ENCODE results near the gene PPP2R2C. TPM values are rescaled to one million over a fixed set of nuclear protein-coding genes. Genes with fewer than 3 reads are reported as not detected.

The PPP2R2C gene
- total and polyA plus RNA-seq, 2 of the 4 experiments (the other 2 are of a cell fraction): 0.03 TPM; not detected in 1

DNA sequence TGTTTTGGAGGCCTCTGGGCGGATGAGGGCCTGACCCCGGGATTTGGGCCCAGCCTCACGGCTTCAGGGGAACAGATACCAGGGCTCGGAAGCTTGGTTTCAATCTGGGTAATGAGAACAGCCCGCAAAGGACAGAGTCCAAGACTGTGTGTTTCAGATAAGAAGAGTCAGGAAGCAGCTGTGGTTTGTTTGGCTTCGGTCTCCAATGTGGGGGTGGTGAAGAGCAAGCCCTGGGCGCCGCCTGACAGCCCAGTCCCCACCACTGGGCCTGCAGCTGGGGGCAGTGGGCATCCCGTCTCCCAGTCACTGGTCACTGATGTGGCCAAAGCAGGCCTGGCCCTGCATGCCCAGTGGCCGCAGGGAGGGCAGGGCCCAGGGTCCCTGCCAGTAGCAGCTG lies 193.6 kb downstream of the PPP2R2C start:
- Histone ChIP-seq H4K8ac (ENCODE audit: low read depth in 2 of 2, low read length in 2 of 2) (no peak overlapping the region), H3K27me3 (ENCODE audit: control insufficient read depth, insufficient read depth, low read length) (no peaks in the 10 kb centered on the region), H3K18ac (ENCODE audit: low read depth, low read length) (no peak overlapping the region), H4K91ac (ENCODE audit: insufficient read depth, low read depth, low read length) (no peak overlapping the region), H3K4ac (ENCODE audit: low read depth, low read length) (no peak overlapping the region), H2BK5ac (ENCODE audit: low read depth, low read length, poor library complexity, severe bottlenecking) (no peak overlapping the region), H3K9me3 (ENCODE audit: control insufficient read depth, insufficient read depth, low read length) (no peaks in the 10 kb centered on the region), H2AK9ac (replicated peaks; ENCODE audit: low read depth, low read length, poor library complexity) (no peak overlapping the region), H3K23ac (ENCODE audit: low read depth, low read length) (no peak overlapping the region), H3K56ac (ENCODE audit: extremely low read depth, insufficient read depth, low read length) (no peak overlapping the region), H2BK15ac (ENCODE audit: low read depth, low read length) (no peak overlapping the region), H3K9me1 (ENCODE audit: insufficient read depth, low read length) (peaks cover 18% of the 10 kb centered on the region), H3K4me1 (ENCODE audit: control insufficient read depth, insufficient read depth, low read length) (peaks cover 33% of the 10 kb centered on the region), H3K27ac (ENCODE audit: insufficient read depth, low read length) (peak overlapping the region; percentile 54; the same call in 1 of the 2 replicates), H3K4me2 (ENCODE audit: low read depth, low read length) (peak overlapping the region; percentile 27; the same call in 1 of the 2 replicates), H3K79me1 (ENCODE audit: low read depth in 1 of 2, low read length in 2 of 2) (peaks cover 12 to 60% of the 10 kb centered on the region in 2 experiments), H2AK5ac (ENCODE audit: low read depth, low read length) (no peak overlapping the region), H4K20me1 (ENCODE audit: insufficient read depth, low read length) (peaks cover 78% of the 10 kb centered on the region), H3K9ac (ENCODE audit: low read depth, low read length) (peak overlapping the region; percentile 34; the same call in 1 of the 2 replicates), H2AFZ (replicated peaks; ENCODE audit: low read length, poor library complexity) (no peak overlapping the region), H3K4me3 (ENCODE audit: insufficient read depth, low read depth, low read length) (no peak overlapping the region), H2BK20ac (ENCODE audit: low read depth, low read length) (no peak overlapping the region), H3K36me3 (ENCODE audit: control insufficient read depth, insufficient read depth, low read length) (peaks cover 38% of the 10 kb centered on the region; the same call in 1 of the 2 replicates), H2BK120ac (ENCODE audit: low read depth, low read length) (no peak overlapping the region), H3K14ac (replicated peaks; ENCODE audit: low read depth, low read length) (no peak overlapping the region), H4K5ac (ENCODE audit: low read depth, low read length) (no peak overlapping the region)
- DNase-seq: peak; percentile 65
- no TSS peak for BruUV-seq (replicated peaks)
- peak; percentile 77 for ATAC-seq (ENCODE audit: low read depth)
- ChIA-PET POLR2A (ENCODE audit: unreplicated experiment) (no interaction called here), CTCF (no interaction called here)
- WGBS, 2 experiments (ENCODE audit: extremely low coverage in 2 of 2, insufficient read length in 1 of 2): 22% methylated on average over 3 of the region's 10 CpGs; no CpG with 5 or more reads in 1 of the 2 experiments
- intact Hi-C loops (cut with micrococcal nuclease) (no loop called here), dilution Hi-C loops (cut with HindIII; ENCODE audit: low sequenced_read_pairs, unreplicated experiment) (no loop called here), in situ Hi-C loops (cut with MboI; ENCODE audit: low sequenced_read_pairs) (no loop called here)
- TF ChIP-seq MAZ (IDR thresholded peaks at IDR 0.05; ENCODE audit: borderline replicate concordance, low read depth, low read length) (0 out of 2 replicates have a peak, but pooled peaks have one; percentile 22), MAFK (IDR thresholded peaks at IDR 0.05; ENCODE audit: low read depth, low read length) (no peak), BHLHE40 (IDR thresholded peaks at IDR 0.05; ENCODE audit: low read depth, low read length) (no peak), RFX5 (IDR thresholded peaks at IDR 0.05; ENCODE audit: low read depth, low read length) (no peak), CHD1 (IDR thresholded peaks at IDR 0.05; ENCODE audit: low read depth, low read length) (no peak), NFE2L2 (IDR thresholded peaks at IDR 0.05; ENCODE audit: low read depth, low read length) (no peak), CEBPB (IDR thresholded peaks at IDR 0.05; ENCODE audit: low read depth, low read length) (no peak)
- TF ChIP-seq, protein P1, sequence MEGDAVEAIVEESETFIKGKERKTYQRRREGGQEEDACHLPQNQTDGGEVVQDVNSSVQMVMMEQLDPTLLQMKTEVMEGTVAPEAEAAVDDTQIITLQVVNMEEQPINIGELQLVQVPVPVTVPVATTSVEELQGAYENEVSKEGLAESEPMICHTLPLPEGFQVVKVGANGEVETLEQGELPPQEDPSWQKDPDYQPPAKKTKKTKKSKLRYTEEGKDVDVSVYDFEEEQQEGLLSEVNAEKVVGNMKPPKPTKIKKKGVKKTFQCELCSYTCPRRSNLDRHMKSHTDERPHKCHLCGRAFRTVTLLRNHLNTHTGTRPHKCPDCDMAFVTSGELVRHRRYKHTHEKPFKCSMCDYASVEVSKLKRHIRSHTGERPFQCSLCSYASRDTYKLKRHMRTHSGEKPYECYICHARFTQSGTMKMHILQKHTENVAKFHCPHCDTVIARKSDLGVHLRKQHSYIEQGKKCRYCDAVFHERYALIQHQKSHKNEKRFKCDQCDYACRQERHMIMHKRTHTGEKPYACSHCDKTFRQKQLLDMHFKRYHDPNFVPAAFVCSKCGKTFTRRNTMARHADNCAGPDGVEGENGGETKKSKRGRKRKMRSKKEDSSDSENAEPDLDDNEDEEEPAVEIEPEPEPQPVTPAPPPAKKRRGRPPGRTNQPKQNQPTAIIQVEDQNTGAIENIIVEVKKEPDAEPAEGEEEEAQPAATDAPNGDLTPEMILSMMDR (conservative IDR thresholded peaks at IDR 0.05; ENCODE audit: low read depth, low read length): no peak

Measured in IMR-90 (cell line).